Astrocyte of the cerebellum (primary cell): Measurements from ENCODE around the gene DERA.

Experiments
- DNase-seq: peaks from one replicate; pipeline ENCODE4 v3.0.0-alpha.2; 2011; ENCODE audit warnings: low read depth
- H3K4me3 ChIP-seq: 2 replicates; pipeline ENCODE4 v1.5.1; 2011; ENCODE audit warnings: mild to moderate bottlenecking, low read depth, low read length, moderate library complexity
- CTCF ChIP-seq: IDR thresholded peaks from 2 replicates; pipeline ENCODE4 v1.5.1; 2012; ENCODE audit warnings: low read length, low read depth, moderate library complexity, mild to moderate bottlenecking; ENCODE audit errors: missing control alignments
- in situ Hi-C: cut with HindIII; loops from 2 replicates; pipeline ENCODE4 v1.10.0; 2017; ENCODE audit warnings: low sequenced_read_pairs

DERA gene

GRCh38 chr12:15924956-15925355, 13.8 kb downstream of the DERA start:
- TF ChIP-seq CTCF = no peak
- H3K4me3 ChIP-seq = no peak overlapping the region
- no peak for DNase-seq
- in situ Hi-C loops = loop anchor here (5.0 kb wide), 1 partner anchor 57 kb away; no protein-coding TSS in a partner anchor

- no peak for TF ChIP-seq CTCF
- DNase-seq = peak; percentile 19
- H3K4me3 ChIP-seq = no peak overlapping the region
- in situ Hi-C loops = loop anchor here (5.0 kb wide), 1 partner anchor 54 kb away; no protein-coding TSS in a partner anchor
Observed at GRCh38 chr12:15928346-15928745, 17.2 kb downstream of the DERA start.

GRCh38 chr12:15928870-15929571, 17.9 kb downstream of the DERA start:
- TF ChIP-seq CTCF = no peak
- no peak for DNase-seq
- H3K4me3 ChIP-seq = no peak overlapping the region
- in situ Hi-C loops = loop anchor here (5.0 kb wide), 1 partner anchor 53 kb away; no protein-coding TSS in a partner anchor

- TF ChIP-seq CTCF = no peak
- DNase-seq = no peak
- in situ Hi-C loops = no loop called here
- no peak overlapping the region for H3K4me3 ChIP-seq
Observed at GRCh38 chr12:15931590-15932053, 20.5 kb downstream of the DERA start.

- DNase-seq = no peak
- H3K4me3 ChIP-seq = no peak overlapping the region
- no peak for TF ChIP-seq CTCF
- in situ Hi-C loops = no loop called here
Observed at GRCh38 chr12:15932327-15932726, 21.2 kb downstream of the DERA start.

- DNase-seq = no peak
- no peak for TF ChIP-seq CTCF
- in situ Hi-C loops = no loop called here
- H3K4me3 ChIP-seq = no peak overlapping the region
Observed at GRCh38 chr12:15932971-15933370, 21.8 kb downstream of the DERA start.
